MM.1S (cell line): Measurements from ENCODE around the gene PDCD2L.

ENCODE experiments used
- DNase-seq: peaks from one replicate; pipeline ENCODE4 v3.0.0-alpha.2; 2015
- H2AFZ ChIP-seq: fragments of 300-600 bp; sonication (generic); 2 replicates; pipeline ENCODE4 v1.6.0; 2016; ENCODE audit warnings: antibody characterized with exemption, low read length
- H3F3A ChIP-seq: fragments of 300-600 bp; sonication (generic); 2 replicates; pipeline ENCODE4 v1.6.1; 2016; ENCODE audit warnings: mild to moderate bottlenecking, antibody characterized with exemption, low read length, moderate library complexity, mixed read lengths; ENCODE audit not compliant: insufficient read depth
- H3K27ac ChIP-seq: fragments of 300-600 bp; sonication (generic); 2 replicates; pipeline ENCODE4 v1.5.1; 2016; ENCODE audit warnings: mild to moderate bottlenecking, low read length
- H3K27me3 ChIP-seq: fragments of 300-600 bp; sonication (generic); replicated peaks from 2 replicates; pipeline ENCODE4 v1.6.0; 2016; ENCODE audit warnings: low read length; ENCODE audit not compliant: insufficient read depth
- H3K36me3 ChIP-seq: fragments of 300-600 bp; sonication (generic); replicated peaks from 2 replicates; pipeline ENCODE4 v1.6.1; 2016; ENCODE audit warnings: mild to moderate bottlenecking, low read length, mixed read lengths; ENCODE audit not compliant: insufficient read depth
- H3K4me1 ChIP-seq: fragments of 300-600 bp; sonication (generic); 2 replicates; pipeline ENCODE4 v1.6.1; 2016; ENCODE audit warnings: low read length, mixed read lengths
- H3K4me2 ChIP-seq: fragments of 300-600 bp; sonication (generic); 2 replicates; pipeline ENCODE4 v1.6.0; 2016; ENCODE audit warnings: low read depth, low read length
- H3K4me3 ChIP-seq: fragments of 300-600 bp; sonication (generic); 2 replicates; pipeline ENCODE4 v1.5.1; 2016; ENCODE audit warnings: low read length, mixed read lengths
- H3K79me2 ChIP-seq: fragments of 300-600 bp; sonication (generic); 2 replicates; pipeline ENCODE4 v1.6.1; 2016; ENCODE audit warnings: mixed run types, low read length, mixed read lengths
- H3K9ac ChIP-seq: fragments of 300-600 bp; sonication (generic); 2 replicates; pipeline ENCODE4 v1.6.1; 2016; ENCODE audit warnings: low read length, mixed read lengths
- H3K9me2 ChIP-seq: fragments of 300-600 bp; sonication (generic); replicated peaks from 2 replicates; pipeline ENCODE4 v1.6.1; 2016; ENCODE audit warnings: mild to moderate bottlenecking, low read length, mixed read lengths; ENCODE audit not compliant: insufficient read depth
- H3K9me3 ChIP-seq: fragments of 300-600 bp; sonication (generic); replicated peaks from 2 replicates; pipeline ENCODE4 v1.6.1; 2016; ENCODE audit warnings: mild to moderate bottlenecking, low read length, mixed read lengths; ENCODE audit not compliant: insufficient read depth
- H4K20me1 ChIP-seq: fragments of 300-600 bp; sonication (generic); 2 replicates; pipeline ENCODE4 v1.6.1; 2016; ENCODE audit warnings: mild to moderate bottlenecking, low read length, moderate library complexity, mixed read lengths; ENCODE audit not compliant: insufficient read depth
- EZH2 ChIP-seq: fragments of 300-600 bp; sonication (generic); optimal IDR thresholded peaks from 2 replicates; pipeline ENCODE3; 2017; ENCODE audit warnings: low read depth, mild to moderate bottlenecking, antibody characterized with exemption, low read length, mixed read lengths
- EZH2phosphoT487 ChIP-seq: fragments of 300-600 bp; sonication (generic); IDR thresholded peaks from 2 replicates; pipeline ENCODE4 v1.6.1; 2018; ENCODE audit warnings: antibody characterized with exemption, low read length
- TF ChIP-seq, protein P1 (sequence below): fragments of 300-600 bp; sonication (generic); IDR thresholded peaks from 2 replicates; pipeline ENCODE4 v1.5.1; 2016; ENCODE audit warnings: antibody characterized with exemption, low read length, mixed read lengths

The PDCD2L gene

DNA sequence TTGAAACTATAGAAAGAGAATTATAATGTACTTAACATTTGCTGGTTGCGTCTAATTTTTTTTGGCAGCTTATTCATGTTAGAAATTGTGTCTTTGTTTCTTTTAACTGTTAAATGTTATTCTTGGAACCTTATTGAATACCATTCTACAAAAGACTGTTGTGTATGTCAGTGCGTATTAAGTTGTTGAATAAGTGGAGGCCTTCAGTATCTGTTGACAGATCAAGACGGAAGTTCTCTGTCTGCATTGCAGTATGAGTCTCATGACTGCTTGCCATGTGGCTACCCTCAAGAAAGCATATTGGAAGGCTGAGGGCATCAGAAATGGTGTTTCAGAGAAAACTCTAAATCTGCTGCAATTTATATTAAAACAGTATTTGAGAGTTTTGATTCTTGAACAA is 32.5 kb downstream of the PDCD2L start:
- DNase-seq = no peak
- Histone ChIP-seq H3K27me3 (no peaks in the 10 kb centered on the region), H3F3A (no peaks in the 10 kb centered on the region), H3K4me3 (no peak overlapping the region), H3K4me2 (no peak overlapping the region), H3K9me3 (no peaks in the 10 kb centered on the region), H3K79me2 (peaks cover 94% of the 10 kb centered on the region), H3K9ac (no peak overlapping the region), H3K27ac (no peak overlapping the region), H3K4me1 (no peaks in the 10 kb centered on the region), H4K20me1 (peaks cover 18% of the 10 kb centered on the region), H3K36me3 (peaks cover 29% of the 10 kb centered on the region), H3K9me2 (no peaks in the 10 kb centered on the region), H2AFZ (no peak overlapping the region)
- TF ChIP-seq EZH2 (no peak), EZH2phosphoT487 (no peak)
- TF ChIP-seq, protein P1, sequence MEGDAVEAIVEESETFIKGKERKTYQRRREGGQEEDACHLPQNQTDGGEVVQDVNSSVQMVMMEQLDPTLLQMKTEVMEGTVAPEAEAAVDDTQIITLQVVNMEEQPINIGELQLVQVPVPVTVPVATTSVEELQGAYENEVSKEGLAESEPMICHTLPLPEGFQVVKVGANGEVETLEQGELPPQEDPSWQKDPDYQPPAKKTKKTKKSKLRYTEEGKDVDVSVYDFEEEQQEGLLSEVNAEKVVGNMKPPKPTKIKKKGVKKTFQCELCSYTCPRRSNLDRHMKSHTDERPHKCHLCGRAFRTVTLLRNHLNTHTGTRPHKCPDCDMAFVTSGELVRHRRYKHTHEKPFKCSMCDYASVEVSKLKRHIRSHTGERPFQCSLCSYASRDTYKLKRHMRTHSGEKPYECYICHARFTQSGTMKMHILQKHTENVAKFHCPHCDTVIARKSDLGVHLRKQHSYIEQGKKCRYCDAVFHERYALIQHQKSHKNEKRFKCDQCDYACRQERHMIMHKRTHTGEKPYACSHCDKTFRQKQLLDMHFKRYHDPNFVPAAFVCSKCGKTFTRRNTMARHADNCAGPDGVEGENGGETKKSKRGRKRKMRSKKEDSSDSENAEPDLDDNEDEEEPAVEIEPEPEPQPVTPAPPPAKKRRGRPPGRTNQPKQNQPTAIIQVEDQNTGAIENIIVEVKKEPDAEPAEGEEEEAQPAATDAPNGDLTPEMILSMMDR = no peak

DNA sequence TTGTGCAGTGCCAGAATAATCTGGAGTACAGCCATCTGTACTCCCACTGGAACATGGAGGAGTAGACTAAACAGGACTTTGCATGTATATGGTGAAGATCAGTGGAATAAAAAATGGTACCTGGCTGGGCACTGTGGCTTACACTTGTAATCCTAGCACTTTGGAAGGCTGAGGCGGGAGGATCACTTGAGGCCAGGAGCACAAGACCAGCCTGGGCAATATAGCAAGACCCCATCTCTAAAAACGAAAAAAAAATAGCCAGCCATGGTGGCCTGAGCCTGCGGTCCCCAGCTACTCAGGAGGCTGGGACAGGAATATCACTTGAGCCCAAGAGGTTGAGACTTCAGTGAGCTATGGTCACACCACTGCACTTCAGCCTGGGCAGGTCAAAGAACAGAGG is 44.0 kb downstream of the PDCD2L start:
- peaks cover 13% of the 10 kb centered on the region; the same call in 1 of the 2 replicates for H3K36me3 ChIP-seq
- no peaks in the 10 kb centered on the region; the same call in 1 of the 2 replicates for H3F3A ChIP-seq

DNA sequence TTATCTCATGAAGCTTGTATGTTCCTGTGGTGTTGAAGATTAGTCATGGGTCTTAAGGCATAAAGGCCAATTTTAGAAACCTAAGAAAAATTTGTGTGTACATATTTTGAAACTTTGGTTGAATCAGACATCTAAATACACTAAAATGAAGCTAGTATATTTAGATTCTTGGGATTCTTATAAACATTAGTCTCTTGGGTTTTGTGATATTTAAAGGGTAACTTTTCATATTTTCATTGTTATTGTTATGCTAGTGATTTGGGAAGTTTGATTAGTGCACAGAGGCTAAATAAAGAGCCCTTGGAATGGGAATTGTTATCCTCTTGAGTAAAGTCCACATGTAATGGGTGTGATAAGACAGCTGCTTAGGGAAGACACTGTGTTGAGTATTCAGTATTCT is 48.5 kb downstream of the PDCD2L start:
- H3K9me2 ChIP-seq = no peaks in the 10 kb centered on the region
- no peak for DNase-seq
- peaks cover 46% of the 10 kb centered on the region for H3K79me2 ChIP-seq
- H3K9me3 ChIP-seq = no peaks in the 10 kb centered on the region
- no peak overlapping the region for H3K4me2 ChIP-seq
- H4K20me1 ChIP-seq = no peaks in the 10 kb centered on the region
- no peaks in the 10 kb centered on the region for H3K27me3 ChIP-seq
- H3K27ac ChIP-seq = no peak overlapping the region
- H3K9ac ChIP-seq = no peak overlapping the region
- peaks cover 12% of the 10 kb centered on the region; the same call in 1 of the 2 replicates for H3K36me3 ChIP-seq
- no peak overlapping the region for H2AFZ ChIP-seq
- TF ChIP-seq, protein P1 = no peak
- TF ChIP-seq EZH2phosphoT487 (no peak), EZH2 (no peak)
- H3K4me3 ChIP-seq = no peak overlapping the region
- no peaks in the 10 kb centered on the region for H3K4me1 ChIP-seq
- no peaks in the 10 kb centered on the region for H3F3A ChIP-seq

More for the DNA sequence above, 44.0 kb downstream of the PDCD2L start:
- Histone ChIP-seq H3K27ac (no peak overlapping the region), H3K79me2 (peaks cover 37% of the 10 kb centered on the region), H2AFZ (no peak overlapping the region), H3K4me3 (no peak overlapping the region), H3K9me2 (no peaks in the 10 kb centered on the region), H3K4me2 (no peak overlapping the region), H3K9ac (no peak overlapping the region), H3K27me3 (no peaks in the 10 kb centered on the region), H4K20me1 (no peaks in the 10 kb centered on the region), H3K9me3 (no peaks in the 10 kb centered on the region), H3K4me1 (no peaks in the 10 kb centered on the region)
- DNase-seq = no peak
- TF ChIP-seq EZH2phosphoT487 (no peak), EZH2 (no peak)
- TF ChIP-seq, protein P1 = no peak
